GM21390 (cell line): ENCODE results near the gene IGSF21.

ENCODE experiments used
- ATAC-seq: cut with Tn5 transposase; IDR thresholded peaks from one replicate; pipeline ENCODE4 v1.9.1; 2021; ENCODE audit not compliant: unreplicated experiment

The IGSF21 gene

DNA sequence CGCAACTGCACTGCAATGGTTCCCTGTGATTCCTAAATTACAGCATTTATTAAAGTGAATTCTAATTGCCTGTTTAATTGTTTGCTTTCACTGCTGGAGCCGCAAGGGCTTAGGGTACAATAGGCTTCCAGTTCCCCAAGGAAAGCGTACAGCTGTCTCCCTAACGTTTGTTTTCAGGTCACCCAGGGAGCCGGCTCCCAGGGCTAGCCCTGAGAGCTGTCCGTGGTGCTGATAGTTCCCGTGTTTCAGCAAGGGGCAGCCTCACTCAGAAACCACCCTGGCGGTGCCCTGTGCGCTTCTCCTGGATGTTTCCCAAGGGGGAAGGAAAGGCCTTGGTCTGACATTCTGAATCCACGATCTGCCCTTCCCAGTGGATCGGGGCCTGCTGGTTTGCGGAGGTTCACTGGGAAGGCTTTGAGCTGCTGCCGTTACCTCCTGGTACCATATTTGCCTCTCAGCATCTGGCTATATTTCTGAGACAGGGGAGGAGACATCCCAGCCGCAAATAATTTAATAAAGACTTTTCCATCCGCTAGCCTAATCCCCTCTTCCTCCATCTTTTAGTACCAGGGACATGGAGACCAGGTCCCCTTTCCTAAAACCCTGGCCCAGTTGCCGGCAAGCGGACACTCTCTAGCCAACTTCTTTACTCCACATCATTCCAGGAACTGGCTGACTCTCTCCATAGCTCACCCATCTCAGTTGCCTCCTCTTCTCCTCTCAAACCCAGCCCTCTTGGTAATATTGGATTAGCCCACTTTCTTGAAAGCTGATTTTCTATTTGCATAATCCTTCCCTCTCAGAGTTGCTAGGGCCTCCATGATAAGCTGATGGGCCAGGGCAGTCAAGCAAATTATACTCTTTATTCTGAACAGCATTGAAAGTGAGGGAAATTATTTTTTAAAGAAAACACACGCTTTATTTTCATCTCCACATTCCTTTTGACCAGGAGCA is 149.0 kb downstream of the IGSF21 start:
- ATAC-seq, result no peak

DNA sequence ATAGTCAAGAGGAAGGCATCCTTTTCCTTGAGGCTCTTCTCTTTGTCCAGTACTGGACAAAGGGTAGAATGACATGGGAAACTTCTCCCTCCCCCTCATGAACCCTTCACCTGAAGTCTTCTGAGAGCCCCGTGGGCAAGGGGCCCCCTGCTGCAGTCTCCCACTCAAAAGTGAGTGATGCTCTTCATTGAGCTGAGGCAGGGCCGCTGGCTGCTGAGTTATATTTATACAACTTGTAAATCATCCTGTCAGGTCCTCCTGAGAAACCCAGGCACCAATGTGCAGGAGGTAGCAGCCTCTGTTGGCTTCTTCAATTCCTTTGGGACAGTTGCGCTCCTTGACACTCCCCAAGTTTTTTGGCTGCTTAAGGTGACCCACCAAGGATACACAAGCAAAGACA is 150.2 kb downstream of the IGSF21 start:
- no peak for ATAC-seq

GRCh38 chr1:18261891-18262290 is 154.3 kb downstream of the IGSF21 start:
- no peak for ATAC-seq

DNA sequence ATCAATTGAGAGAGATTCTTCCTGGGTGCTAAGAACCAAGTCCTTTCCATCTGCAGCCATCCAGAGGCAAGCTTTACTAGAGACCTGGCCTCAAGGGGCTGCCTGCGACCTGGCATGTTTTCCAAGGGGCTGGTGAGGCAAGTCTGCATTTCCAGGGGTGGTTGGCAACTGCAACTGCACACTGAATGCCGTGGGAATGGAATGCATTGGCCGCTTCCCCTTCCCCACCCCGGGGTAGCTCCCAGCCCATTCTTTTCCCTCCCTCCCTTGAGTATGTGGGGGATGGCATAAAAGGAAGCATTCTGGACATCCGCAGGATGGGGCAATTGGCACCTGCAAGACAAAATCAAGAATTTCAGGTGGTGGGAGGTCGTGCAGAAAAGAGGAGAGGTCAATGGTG is 155.1 kb downstream of the IGSF21 start:
- no peak for ATAC-seq

DNA sequence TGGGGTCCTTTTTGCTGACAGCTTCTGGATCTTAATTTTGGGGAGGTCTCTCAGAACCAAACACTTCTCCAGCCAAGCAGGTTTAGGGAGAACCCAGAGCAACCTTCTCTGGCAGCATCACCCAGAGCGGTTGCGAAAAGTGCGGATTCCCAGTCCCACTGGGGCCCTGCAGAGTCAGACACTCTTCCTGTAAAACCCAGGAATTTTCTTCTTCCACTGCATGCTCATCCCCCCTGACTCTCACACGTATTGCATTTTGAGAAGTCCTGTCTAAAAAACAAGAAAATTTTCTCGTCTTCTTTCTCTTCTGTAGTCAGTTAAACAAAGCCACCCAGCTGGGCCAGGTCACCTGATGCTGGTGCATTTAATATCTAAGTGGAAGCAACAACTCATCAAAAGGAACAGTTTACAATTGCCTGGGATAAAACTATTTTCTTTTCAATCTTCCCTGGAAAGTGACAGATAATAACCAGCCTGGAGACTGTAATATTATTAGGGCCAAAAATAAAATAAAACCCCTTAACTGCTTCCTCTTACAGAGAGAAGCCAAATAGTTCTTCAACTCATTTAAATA is 156.0 kb downstream of the IGSF21 start:
- no peak for ATAC-seq

GRCh38 chr1:18264450-18265039 is 156.9 kb downstream of the IGSF21 start:
- no peak for ATAC-seq

DNA sequence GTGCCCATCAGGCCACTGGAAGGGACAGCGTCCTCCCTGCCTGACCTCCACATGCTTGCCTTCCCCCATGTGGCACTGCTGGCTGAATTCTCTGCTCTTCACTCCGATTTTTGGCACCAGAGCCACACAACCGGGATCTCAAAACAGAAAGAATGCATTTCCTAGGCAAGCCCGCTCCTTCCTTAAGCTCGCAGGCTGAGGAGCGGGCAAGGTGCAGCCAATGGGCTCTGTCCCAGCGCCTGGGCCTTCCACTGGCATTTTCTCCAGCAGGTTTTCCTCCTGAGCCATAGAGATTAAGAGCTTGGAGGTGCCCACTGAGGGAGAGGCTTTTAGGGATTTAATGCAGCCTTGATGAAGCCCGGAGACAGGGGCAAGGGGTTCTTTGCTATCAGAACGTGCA is 158.0 kb downstream of the IGSF21 start:
- ATAC-seq, result no peak

GRCh38 chr1:18266391-18266790 is 158.8 kb downstream of the IGSF21 start:
- ATAC-seq, result no peak

DNA sequence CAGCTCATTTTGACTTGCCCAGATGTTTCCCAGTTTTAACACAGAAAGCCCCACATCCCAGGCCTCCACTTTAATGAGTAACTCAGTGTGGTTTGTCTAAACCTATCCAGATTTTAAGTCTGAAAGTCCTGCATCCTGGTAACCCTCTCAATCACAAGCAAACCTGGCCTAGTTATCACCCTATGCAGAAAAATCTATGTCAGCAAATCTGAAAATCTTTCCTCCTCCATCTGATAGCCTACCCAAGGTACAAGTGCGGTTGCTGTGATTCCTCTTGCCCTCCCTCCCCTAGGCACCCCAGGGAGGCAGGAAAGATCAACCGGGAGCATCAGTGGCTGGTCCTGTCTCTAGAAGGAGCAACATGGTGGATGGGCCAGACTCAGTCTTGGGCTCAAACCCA is 163.7 kb downstream of the IGSF21 start:
- no peak for ATAC-seq

DNA sequence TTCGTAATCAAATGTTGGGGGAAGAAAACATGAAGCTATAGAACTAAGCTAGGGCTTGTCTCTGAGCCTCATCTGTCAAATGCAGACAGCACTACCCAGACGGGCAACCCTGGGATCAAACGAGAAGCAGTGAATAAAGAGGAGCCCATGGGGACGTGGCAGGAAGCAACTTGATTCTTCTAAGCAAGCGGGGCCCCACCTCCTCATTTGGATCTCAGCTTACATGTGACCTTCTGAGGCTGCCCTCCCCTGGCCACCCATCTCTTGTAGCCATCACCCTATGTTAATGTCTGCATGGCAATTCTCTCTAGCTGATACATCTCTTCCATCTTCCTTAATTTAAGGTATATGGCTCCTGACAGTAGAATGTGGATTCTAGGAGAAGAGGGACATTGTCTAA is 171.3 kb downstream of the IGSF21 start:
- no peak for ATAC-seq

- ATAC-seq, result no peak
These were observed 171.9 kb downstream of the IGSF21 start for GRCh38 chr1:18279351-18280074.

- ATAC-seq, result no peak
These were observed 173.4 kb downstream of the IGSF21 start for GRCh38 chr1:18280956-18281355.

- ATAC-seq, result no peak
These were observed 175.4 kb downstream of the IGSF21 start for GRCh38 chr1:18282851-18283600.

- no peak for ATAC-seq
These were observed 176.2 kb downstream of the IGSF21 start for GRCh38 chr1:18283601-18284385.

DNA sequence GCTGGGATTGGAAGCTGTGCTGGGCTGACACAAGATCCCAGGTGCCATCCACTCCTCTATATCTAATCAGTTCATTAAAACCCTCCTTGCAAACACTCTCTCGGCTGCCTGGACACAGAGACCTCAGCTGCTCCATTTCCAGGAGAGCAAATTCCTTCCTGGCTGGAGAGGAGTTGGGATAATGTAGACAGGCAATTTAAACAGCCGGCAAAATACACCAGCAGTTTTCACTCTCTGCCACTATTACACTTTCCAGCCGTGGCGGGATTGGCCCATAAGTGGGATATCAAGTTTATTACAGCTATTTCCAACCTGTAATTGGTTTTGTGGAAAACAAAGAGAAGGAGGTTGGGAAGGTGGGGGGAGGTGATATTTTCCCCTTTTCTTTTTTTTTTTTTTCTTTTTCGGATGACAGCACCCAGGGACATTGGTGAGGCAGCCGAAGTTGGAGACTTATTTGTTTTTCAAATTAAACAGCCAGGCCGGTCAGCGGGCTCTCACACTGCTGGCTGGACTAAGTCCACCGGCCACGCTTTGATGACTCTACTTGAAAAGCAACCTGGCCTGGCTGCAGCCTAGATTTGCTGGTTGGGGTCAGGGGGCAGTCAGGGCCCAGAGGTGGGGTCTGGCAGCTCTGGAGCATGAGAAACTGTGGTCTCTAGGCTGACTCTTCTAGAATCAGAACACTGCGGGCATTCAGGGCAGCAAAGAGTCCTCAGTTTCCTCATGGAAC is 177.4 kb downstream of the IGSF21 start:
- no peak for ATAC-seq

DNA sequence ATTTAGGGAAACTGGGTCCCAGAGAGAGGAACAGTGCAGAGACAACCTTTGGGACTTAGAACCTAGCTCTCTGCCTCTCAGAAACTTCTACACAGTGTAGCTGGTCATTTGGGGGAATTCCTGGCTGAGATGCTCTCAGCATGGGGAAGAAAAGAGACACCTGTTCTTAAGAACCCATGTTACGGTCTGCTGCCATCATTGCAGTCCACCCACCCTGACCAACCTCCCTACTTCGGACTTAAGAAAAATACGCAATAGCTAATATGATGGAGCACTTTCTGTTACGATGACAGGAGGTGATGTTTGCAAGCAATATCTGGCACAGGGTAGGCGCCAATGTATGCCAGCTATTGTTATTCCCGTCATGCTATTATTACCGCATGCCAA is 177.9 kb downstream of the IGSF21 start:
- ATAC-seq, result no peak

DNA sequence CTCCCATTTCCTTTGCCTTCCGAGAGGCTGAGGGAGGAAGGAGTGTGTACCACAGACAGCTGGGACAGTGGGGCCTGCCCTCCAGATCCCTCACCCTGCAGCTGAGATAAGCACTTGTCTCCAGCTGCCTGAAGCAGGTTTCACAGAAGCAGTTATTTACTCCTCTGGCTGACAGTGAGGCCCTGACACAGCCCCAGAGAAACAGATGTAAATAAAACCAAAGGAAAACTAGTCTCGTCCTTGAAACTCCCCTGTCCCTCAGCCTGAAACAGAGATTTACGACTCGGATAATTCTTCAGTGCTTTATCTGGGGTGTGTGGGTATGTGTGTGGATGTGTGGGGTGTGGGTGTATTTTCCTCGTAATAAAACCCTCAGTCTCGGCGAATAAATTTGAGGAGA is 181.1 kb downstream of the IGSF21 start:
- ATAC-seq, result no peak

DNA sequence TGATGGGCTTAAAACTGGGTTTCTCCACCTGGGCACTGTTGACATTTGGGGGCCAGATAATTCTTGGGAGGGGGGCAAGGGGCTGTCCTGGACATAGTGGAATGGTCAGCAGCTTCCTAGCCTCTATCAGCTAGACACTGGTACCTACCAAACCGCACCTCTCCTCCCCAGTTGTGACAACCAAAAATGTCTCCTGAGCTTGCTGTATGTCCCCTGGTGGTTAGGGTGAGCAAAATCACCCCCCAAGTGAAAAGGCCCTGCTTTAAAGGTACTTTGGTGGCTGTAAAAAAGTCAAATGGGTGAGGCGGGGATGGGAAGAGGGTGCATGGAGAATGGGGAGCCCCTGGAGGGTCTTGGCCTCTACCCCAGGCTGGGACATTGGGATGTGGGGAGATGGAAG is 182.0 kb downstream of the IGSF21 start:
- no peak for ATAC-seq

DNA sequence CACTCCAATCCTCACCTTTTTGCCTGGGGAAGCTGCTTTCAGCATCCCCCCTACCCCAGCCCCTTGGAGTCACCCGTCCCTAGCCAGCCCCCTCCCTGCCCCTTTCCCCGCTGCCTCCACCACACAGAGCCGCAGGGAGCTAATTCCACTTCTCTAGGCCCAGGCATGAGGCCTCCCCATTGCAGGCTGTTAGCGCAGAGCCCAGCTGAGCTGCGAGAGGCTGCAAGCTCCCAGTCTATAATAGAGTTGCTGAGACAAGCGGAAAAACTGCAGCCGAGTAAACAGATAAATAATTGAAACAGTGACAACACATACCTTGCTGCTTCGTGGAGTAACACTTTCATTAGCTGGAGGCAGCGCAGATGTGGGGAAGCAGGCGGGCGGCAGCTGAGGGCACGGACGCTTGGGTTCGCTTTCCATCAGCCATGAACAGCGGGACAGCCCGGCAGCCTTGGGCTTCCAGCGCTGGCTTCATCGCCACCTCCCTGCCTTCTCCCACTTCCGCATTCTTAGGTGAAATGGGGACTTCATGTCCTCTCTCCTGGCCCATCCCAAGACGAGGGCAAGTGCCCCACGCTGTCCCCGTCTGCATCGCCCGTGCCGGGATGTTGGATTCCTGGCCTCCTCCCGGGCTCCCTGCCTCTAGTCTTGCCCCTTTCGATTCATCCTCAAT is 183.3 kb downstream of the IGSF21 start:
- no peak for ATAC-seq
